ENCODE results near the gene B3GNT7.
"Not testable (repeated sequence)": the region's sequence is repeated elsewhere in the genome, so short reads cannot be mapped to it uniquely, and the experiment has no call there.

The B3GNT7 gene

GRCh38 chr2:231395188-231396057 is at the start of gene B3GNT7:
Gene B3GNT7, plus strand, starts transcription at chr2:231395710. Its CDS starts 94 bp downstream, at chr2:231395804.
- DNase-seq (ENCODE audit: low read depth), result no peak
- H3K4me3 ChIP-seq (ENCODE audit: control insufficient read depth, low read depth, low read length), result no peak within 1 kb of the TSS
- TF ChIP-seq, protein P1, sequence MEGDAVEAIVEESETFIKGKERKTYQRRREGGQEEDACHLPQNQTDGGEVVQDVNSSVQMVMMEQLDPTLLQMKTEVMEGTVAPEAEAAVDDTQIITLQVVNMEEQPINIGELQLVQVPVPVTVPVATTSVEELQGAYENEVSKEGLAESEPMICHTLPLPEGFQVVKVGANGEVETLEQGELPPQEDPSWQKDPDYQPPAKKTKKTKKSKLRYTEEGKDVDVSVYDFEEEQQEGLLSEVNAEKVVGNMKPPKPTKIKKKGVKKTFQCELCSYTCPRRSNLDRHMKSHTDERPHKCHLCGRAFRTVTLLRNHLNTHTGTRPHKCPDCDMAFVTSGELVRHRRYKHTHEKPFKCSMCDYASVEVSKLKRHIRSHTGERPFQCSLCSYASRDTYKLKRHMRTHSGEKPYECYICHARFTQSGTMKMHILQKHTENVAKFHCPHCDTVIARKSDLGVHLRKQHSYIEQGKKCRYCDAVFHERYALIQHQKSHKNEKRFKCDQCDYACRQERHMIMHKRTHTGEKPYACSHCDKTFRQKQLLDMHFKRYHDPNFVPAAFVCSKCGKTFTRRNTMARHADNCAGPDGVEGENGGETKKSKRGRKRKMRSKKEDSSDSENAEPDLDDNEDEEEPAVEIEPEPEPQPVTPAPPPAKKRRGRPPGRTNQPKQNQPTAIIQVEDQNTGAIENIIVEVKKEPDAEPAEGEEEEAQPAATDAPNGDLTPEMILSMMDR (conservative IDR thresholded peaks at IDR 0.05; ENCODE audit: control insufficient read depth, insufficient read depth, low read depth, low read length), result no peak

DNA sequence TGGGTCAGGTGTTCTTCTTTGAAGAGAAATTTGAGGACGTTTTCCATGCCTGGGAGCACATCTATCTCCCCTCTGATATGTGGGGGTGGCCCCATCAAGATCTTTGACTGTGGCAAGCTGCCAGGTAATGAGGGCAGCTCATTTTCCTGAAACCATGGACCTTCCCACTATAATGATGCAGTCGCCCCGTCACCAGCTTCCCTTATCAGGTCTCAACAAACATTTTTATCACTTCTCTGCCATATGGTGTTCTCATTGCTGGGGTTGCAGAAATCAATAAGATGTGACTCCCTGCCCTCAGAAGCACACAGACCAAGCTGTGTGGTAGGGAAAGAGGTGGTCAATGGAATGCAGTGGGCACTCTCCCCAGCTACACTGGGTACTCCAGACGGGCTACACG is 48.4 kb upstream of the B3GNT7 start:
- DNase-seq (ENCODE audit: low read depth), result no peak
- H3K4me3 ChIP-seq (ENCODE audit: control insufficient read depth, low read depth, low read length), result no peak overlapping the region
- TF ChIP-seq, protein P1 (conservative IDR thresholded peaks at IDR 0.05; ENCODE audit: control insufficient read depth, insufficient read depth, low read depth, low read length), result no peak

DNA sequence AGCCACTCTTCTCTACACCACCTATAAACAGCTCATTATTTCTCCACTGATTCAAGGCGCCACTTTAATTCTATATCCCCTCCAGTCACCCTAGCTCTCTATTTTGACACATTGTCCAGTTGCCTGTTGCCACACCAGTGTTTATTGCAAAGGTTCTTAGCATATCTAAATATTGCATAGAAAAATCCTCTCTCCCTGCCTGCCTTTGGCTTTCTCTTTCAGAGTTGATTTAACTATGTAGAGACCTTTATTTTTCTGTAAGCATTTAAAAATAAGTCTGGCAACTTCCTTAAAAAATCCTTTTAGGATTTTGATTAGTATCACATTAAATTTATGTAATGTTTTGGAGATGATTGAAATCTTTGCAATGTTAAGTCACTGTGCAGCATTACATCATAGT is 47.9 kb upstream of the B3GNT7 start:
- DNase-seq (ENCODE audit: low read depth), result no peak
- TF ChIP-seq, protein P1 (conservative IDR thresholded peaks at IDR 0.05; ENCODE audit: control insufficient read depth, insufficient read depth, low read depth, low read length), result no peak
- no peak overlapping the region for H3K4me3 ChIP-seq (ENCODE audit: control insufficient read depth, low read depth, low read length)

DNA sequence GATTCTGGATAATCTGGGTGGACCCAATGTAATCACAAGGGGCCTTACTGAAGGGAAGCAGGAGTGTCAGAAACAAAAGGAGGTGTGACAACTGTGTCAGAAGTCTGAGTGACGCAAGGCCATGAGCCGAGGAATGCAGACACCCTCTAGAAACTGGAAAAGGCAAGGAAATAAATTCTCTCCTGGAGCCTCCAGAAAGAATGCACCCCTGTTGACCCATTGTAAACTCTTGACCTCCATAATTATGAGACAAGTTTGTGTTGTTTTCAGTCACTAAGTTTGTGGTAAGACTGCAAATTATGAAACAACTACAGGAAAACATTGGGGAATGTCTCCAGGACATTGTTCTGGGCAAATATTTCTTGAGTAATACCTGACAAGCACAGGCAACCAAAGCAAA is 47.3 kb upstream of the B3GNT7 start:
- DNase-seq (ENCODE audit: low read depth), result no peak
- TF ChIP-seq, protein P1 (conservative IDR thresholded peaks at IDR 0.05; ENCODE audit: control insufficient read depth, insufficient read depth, low read depth, low read length), result no peak
- H3K4me3 ChIP-seq (ENCODE audit: control insufficient read depth, low read depth, low read length), result no peak overlapping the region

DNA sequence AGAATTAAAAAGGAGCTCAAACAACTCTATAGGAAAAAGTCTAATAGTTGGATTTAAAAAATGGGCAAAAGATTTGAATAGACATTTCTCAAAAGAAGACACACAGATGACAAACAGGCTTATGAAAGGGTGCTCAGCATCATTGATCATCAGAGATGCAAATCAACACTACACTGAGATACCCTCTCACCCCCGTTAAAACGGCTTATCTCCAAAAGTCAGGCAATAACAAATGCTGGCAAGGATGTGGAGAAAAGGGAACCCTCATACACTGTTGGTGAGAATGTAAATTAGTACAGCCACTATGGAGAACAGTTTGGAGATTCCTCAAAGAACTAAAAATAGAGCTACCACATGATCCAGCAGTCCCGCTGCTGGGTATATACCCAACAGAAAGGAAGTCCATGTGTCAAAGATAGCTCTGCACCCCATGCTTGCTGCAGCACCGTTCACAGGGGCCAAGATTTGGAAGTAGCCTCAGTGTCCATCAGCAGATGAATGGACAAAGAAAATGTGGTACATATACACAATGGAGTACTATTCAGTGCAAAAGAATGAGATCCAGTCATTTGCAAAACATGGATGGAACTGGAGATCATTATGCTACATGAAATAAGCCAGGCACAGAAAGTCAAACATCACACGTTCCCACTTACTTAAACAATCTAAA is 46.7 kb upstream of the B3GNT7 start:
- DNase-seq (ENCODE audit: low read depth), result no peak
- no peak overlapping the region for H3K4me3 ChIP-seq (ENCODE audit: control insufficient read depth, low read depth, low read length)
- TF ChIP-seq, protein P1 (conservative IDR thresholded peaks at IDR 0.05; ENCODE audit: control insufficient read depth, insufficient read depth, low read depth, low read length), result no peak

DNA sequence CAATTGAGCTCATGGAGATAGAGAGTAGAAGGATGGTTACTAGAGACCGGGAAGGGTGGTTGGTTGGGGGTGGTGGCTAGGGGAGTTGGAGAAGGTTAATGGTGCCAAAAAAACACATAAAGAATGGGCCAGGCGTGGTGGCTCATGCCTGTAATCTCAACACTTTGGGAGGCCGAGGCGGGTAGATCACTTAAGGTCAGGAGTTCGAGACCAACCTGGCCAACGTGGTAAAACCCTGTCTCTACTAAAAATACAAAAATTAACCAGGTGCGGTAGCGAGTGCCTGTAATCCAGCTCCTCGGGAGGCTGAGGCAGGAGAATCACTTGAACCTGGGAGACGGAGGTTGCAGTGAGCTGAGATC is 46.2 kb upstream of the B3GNT7 start:
- H3K4me3 ChIP-seq (ENCODE audit: control insufficient read depth, low read depth, low read length); DNase-seq (ENCODE audit: low read depth): not testable (repeated sequence)

DNA sequence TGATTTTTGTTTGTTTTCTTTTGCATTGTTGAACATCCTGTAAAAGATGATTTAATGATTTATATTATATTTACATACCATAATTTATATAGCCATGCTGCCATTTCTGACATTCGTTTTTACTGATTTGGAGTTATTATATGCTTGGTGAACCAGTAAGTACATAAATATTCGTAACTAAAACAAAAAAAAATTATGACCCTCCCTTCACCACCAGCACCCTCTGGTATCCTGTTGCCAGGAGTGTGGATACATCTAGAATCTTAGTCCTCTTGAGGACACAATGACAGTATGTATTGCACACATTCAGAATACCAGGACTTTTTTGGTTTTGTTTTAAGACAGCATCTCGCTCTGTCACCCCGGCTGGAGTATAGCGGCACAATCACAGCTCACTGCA is 43.9 kb upstream of the B3GNT7 start:
- no peak for DNase-seq (ENCODE audit: low read depth)
- no peak overlapping the region for H3K4me3 ChIP-seq (ENCODE audit: control insufficient read depth, low read depth, low read length)
- TF ChIP-seq, protein P1 (conservative IDR thresholded peaks at IDR 0.05; ENCODE audit: control insufficient read depth, insufficient read depth, low read depth, low read length), result no peak

All from fibroblast of mammary gland (primary cell).